ENCODE data around the gene ABCD1. TPM values are rescaled to one million over a fixed set of nuclear protein-coding genes. Genes with fewer than 3 reads are reported as not detected.
"Not testable (repeated sequence)": the region's sequence is repeated elsewhere in the genome, so short reads cannot be mapped to it uniquely, and the experiment has no call there.

Gene ABCD1
- total RNA-seq, 1 experiment from 2014 or later = 14.4 TPM

DNA sequence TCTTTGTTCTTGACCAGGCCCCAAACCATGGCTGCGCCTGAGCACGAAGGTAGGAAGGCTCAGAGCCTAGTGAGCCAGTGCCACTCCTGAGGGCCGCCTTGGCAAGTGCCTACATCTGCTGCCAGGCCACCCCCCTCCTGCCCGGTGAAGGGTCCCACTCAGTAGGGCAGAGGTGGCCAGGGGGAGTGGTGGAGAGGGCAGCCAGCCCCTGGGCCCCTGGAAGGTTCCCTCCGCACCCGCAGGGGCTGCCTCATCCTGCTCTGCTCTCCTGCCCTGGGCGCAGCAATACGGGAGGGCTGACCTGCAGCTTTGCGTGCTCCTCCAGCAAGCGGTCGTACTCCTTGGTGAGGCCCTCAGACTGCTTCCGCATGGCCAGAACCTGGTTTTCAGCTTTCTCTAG lies 22.9 kb upstream of the ABCD1 start:
- no peak overlapping the region for H3K4me3 Mint-ChIP-seq (ENCODE audit: low read depth, unreplicated experiment)
- H3K27ac Mint-ChIP-seq (ENCODE audit: unreplicated experiment) = no peak overlapping the region
- peaks cover 75% of the 10 kb centered on the region for H3K36me3 Mint-ChIP-seq (ENCODE audit: insufficient read depth, unreplicated experiment)
- CTCF ChIA-PET = no interaction called here
- intact Hi-C loops (cut with micrococcal nuclease; ENCODE audit: unreplicated experiment) = no loop called here
- H3K4me1 Mint-ChIP-seq (ENCODE audit: low read depth, unreplicated experiment) = no peaks in the 10 kb centered on the region
- BruUV-seq (replicated peaks) = no TSS peak
- no peaks in the 10 kb centered on the region for H3K27me3 Mint-ChIP-seq (ENCODE audit: unreplicated experiment)
- TF ChIP-seq CTCF (IDR thresholded peaks at IDR 0.05; ENCODE audit: unreplicated experiment) = no peak
- no peaks in the 10 kb centered on the region for H3K9me3 Mint-ChIP-seq (ENCODE audit: low read depth, unreplicated experiment)
- no peak for DNase-seq

DNA sequence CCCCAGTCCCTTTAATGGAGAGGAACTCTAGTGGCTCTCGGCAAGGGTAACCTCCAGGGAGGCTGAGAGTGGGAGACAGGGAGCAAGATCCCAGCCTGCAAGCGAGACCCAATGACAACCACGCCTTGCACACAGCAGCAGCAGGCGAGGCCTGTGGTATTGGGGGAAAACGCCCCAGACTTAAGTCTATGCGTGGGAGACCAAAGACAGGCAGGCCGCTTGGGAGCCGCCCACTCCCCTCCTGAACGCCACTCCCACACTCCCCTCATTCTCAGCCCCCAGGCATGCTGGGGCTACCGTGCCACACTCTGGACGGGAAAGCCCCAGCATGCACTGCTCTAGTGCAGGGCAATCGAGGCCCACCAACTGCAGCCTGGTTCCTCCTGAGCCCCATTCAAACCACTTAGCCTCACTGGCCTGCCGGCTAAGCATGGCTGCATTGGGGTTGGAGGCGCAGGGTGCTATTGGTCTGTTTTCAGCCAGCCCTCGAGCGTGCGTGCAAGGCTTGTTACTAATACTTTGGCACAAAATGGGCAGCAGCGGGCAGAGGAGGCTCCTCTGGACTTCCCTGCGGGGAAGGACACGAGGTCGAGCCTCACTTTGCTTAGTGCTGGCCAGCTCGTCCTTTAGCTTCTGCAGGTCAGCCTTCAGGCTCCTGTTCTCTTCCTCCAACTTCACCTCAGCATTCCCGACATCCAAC lies 22.2 kb upstream of the ABCD1 start:
- DNase-seq = no peak
- CTCF ChIA-PET = no interaction called here
- TF ChIP-seq CTCF (IDR thresholded peaks at IDR 0.05; ENCODE audit: unreplicated experiment) = no peak
- H3K4me3 Mint-ChIP-seq (ENCODE audit: low read depth, unreplicated experiment) = no peak overlapping the region
- H3K4me1 Mint-ChIP-seq (ENCODE audit: low read depth, unreplicated experiment) = no peaks in the 10 kb centered on the region
- no peak overlapping the region for H3K27ac Mint-ChIP-seq (ENCODE audit: unreplicated experiment)
- no peaks in the 10 kb centered on the region for H3K9me3 Mint-ChIP-seq (ENCODE audit: low read depth, unreplicated experiment)
- peaks cover 71% of the 10 kb centered on the region for H3K36me3 Mint-ChIP-seq (ENCODE audit: insufficient read depth, unreplicated experiment)
- intact Hi-C loops (cut with micrococcal nuclease; ENCODE audit: unreplicated experiment) = no loop called here
- no peaks in the 10 kb centered on the region for H3K27me3 Mint-ChIP-seq (ENCODE audit: unreplicated experiment)
- BruUV-seq (replicated peaks) = no TSS peak

DNA sequence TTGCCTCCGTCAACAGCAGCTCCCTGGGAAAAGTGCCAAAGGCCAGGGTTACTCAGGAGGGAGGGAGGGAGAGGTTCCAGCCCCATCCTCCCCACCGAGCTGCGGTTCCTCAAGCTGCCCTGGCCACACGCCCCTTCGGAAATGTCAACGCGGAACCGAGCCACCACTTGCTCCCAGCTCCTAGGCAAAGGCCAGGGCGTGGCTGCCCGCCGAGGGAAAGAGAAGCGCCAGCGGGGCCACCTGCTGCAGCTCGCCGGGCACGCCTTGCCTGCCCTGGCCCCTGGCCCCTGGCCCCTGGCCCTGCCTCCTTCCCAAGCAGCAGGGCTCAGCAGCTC lies 21.7 kb upstream of the ABCD1 start:
- Mint-ChIP-seq H3K36me3 (ENCODE audit: insufficient read depth, unreplicated experiment) (peaks cover 71% of the 10 kb centered on the region), H3K4me1 (ENCODE audit: low read depth, unreplicated experiment) (no peaks in the 10 kb centered on the region), H3K9me3 (ENCODE audit: low read depth, unreplicated experiment) (no peaks in the 10 kb centered on the region), H3K27ac (ENCODE audit: unreplicated experiment) (no peak overlapping the region), H3K27me3 (ENCODE audit: unreplicated experiment) (no peaks in the 10 kb centered on the region), H3K4me3 (ENCODE audit: low read depth, unreplicated experiment) (no peak overlapping the region)
- CTCF ChIA-PET = no interaction called here
- no peak for DNase-seq
- intact Hi-C loops (cut with micrococcal nuclease; ENCODE audit: unreplicated experiment) = no loop called here
- no TSS peak for BruUV-seq (replicated peaks)
- no peak for TF ChIP-seq CTCF (IDR thresholded peaks at IDR 0.05; ENCODE audit: unreplicated experiment)

DNA sequence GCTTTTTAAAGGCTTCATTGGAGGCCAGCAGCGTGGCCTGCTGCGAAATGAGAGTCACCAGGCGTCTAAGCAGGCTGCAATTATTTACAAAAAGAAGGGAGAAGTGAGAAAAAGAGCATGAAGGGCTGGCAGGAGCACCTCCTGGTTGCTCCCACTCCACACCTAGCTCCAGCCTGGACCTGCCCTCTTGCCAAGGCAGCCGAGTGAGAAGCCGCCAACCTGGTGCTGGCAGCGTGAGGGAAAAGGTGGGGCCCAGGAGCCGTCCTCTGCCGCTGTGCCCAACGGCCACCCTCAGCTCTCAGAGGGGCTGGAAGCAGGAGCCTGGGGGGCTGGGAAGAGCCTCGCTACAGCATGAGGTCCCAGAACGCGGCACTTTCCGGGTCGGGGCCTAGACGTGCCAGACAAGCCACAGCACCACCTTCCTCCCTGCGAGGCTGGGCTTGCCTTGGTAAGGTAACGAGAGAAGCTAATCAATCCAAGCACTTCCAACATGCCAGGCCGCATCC lies 20.6 kb upstream of the ABCD1 start:
- CTCF ChIA-PET = no interaction called here
- BruUV-seq (replicated peaks) = no TSS peak
- H3K4me1 Mint-ChIP-seq (ENCODE audit: low read depth, unreplicated experiment) = peaks cover 8% of the 10 kb centered on the region
- H3K4me3 Mint-ChIP-seq (ENCODE audit: low read depth, unreplicated experiment) = no peak overlapping the region
- no peak for DNase-seq
- H3K9me3 Mint-ChIP-seq (ENCODE audit: low read depth, unreplicated experiment) = no peaks in the 10 kb centered on the region
- no peaks in the 10 kb centered on the region for H3K27me3 Mint-ChIP-seq (ENCODE audit: unreplicated experiment)
- TF ChIP-seq CTCF (IDR thresholded peaks at IDR 0.05; ENCODE audit: unreplicated experiment) = no peak
- H3K36me3 Mint-ChIP-seq (ENCODE audit: insufficient read depth, unreplicated experiment) = peaks cover 71% of the 10 kb centered on the region
- no peak overlapping the region for H3K27ac Mint-ChIP-seq (ENCODE audit: unreplicated experiment)
- intact Hi-C loops (cut with micrococcal nuclease; ENCODE audit: unreplicated experiment) = no loop called here

- H3K4me1 Mint-ChIP-seq (ENCODE audit: low read depth, unreplicated experiment); H3K4me3 Mint-ChIP-seq (ENCODE audit: low read depth, unreplicated experiment); intact Hi-C loops (cut with micrococcal nuclease; ENCODE audit: unreplicated experiment); H3K9me3 Mint-ChIP-seq (ENCODE audit: low read depth, unreplicated experiment); DNase-seq; H3K27ac Mint-ChIP-seq (ENCODE audit: unreplicated experiment); CTCF ChIA-PET; H3K27me3 Mint-ChIP-seq (ENCODE audit: unreplicated experiment); BruUV-seq (replicated peaks): not testable (repeated sequence)
- peaks cover 69% of the 10 kb centered on the region for H3K36me3 Mint-ChIP-seq (ENCODE audit: insufficient read depth, unreplicated experiment)
Measured at GRCh38 chrX:153704631-153705402, 19.8 kb upstream of the ABCD1 start.

- intact Hi-C loops (cut with micrococcal nuclease; ENCODE audit: unreplicated experiment); H3K9me3 Mint-ChIP-seq (ENCODE audit: low read depth, unreplicated experiment); BruUV-seq (replicated peaks); H3K27ac Mint-ChIP-seq (ENCODE audit: unreplicated experiment); H3K4me1 Mint-ChIP-seq (ENCODE audit: low read depth, unreplicated experiment); CTCF ChIA-PET; H3K27me3 Mint-ChIP-seq (ENCODE audit: unreplicated experiment); H3K4me3 Mint-ChIP-seq (ENCODE audit: low read depth, unreplicated experiment); DNase-seq: not testable (repeated sequence)
- H3K36me3 Mint-ChIP-seq (ENCODE audit: insufficient read depth, unreplicated experiment) = peaks cover 68% of the 10 kb centered on the region
Measured at GRCh38 chrX:153705403-153706060, 19.1 kb upstream of the ABCD1 start.

Data from Calu3 (cell line).